HG03280 (cell line): ENCODE data around the gene RAB40C.

Experiments
- ATAC-seq: cut with Tn5 transposase; IDR thresholded peaks from one replicate; pipeline ENCODE4 v1.9.1; 2021; ENCODE audit warnings: mild to moderate bottlenecking, moderate library complexity; ENCODE audit not compliant: unreplicated experiment

RAB40C gene

DNA sequence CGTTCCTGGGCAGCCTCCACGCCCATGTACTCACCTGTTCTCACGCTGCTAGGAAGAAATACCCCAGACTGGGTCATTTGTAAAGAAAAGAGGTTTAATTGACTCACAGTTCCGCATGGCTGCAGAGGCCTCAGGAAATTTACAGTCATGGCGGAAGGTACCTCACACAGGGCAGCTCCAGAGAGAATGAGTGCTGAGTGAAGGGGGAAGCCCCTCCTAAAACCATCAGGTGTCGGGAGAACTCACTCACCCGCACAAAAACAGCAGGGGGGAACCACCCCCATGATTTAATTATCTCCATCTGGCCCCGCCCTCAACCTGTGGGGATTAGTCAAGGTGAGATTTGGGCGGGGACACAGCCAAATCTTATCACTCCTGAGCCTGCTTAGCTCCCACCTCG lies 18.2 kb downstream of the RAB40C start:
- ATAC-seq: no peak

DNA sequence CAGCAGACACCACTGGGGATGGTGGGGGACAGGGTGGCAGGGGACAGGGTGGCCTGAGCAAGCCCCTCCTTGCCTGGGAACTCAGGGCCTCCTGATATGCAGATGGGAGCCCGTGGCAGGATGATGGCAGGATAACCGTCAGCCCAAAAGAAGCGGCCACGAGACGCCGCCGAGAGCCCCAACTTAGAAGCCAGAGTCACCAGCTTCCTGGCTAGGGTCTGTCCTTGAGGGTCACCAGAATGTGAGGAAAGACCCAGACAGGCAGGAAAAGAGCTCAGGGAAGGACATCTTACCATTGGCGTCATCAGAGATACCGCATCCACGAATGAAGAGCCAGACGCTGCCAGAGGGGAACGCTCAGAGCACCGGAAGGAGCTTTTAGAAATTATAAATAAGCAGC lies 19.4 kb downstream of the RAB40C start:
- ATAC-seq: no peak

DNA sequence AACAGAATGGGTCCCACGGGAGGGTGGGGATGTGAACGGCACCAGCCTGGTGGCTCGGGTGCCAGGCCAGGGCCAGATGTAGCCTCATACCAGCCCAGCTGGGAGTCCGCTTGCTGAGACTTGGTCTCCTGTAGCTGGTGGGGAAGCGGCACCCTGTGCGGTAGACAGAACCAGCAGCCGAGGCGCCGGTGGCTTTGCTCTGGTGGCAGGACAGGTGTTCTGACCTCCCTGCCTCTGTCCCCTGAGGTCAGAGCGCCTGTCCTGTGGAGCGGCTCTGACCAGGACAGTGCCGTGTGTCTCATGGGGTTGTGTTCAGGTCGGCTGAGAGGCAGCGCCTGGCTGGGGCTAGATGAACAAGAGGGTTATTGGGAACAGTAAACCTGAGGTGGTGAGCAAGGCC lies 20.1 kb downstream of the RAB40C start:
- ATAC-seq: no peak

DNA sequence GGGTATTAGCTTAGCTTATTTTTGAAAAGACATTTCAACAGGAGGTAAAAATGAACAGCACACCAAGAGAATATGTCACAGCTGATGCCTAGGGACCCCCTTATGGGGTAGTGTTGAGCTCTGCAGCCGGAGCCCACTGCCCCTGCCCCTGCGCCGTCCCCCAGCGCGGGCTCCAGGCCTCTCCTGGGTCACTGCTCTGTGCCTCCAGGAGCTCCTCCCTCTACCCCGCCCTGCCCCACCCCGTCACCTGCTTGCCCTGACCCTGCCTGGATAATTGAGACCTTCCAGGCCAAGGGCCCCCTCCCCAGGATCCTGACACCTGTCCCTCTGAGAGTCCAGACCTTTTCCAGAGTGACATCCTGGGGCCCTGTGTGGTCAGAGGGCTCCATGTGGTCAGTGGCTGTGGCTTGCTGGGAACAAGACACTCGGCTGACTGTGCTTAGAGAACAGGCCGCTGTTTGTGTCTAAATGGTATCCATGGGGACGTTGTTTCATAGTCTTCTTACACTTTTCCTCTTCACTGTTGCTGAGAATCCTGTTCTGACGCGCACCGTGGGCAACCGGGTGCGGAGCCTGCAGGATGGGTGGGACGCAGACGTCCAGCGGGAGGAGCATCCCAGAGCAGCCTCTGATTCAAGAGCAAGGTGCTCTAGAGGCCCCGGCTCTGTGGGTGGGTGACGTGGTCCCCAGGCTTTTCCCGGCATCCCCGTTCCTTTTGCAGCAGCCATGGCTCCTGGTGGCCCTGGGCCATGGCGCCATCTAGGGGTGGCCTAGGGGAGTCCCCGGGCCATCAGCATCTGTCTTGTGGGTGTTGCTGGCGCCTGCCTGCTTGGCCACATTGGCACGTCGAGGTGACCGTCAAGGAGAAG lies 20.9 kb downstream of the RAB40C start:
- ATAC-seq: no peak

DNA sequence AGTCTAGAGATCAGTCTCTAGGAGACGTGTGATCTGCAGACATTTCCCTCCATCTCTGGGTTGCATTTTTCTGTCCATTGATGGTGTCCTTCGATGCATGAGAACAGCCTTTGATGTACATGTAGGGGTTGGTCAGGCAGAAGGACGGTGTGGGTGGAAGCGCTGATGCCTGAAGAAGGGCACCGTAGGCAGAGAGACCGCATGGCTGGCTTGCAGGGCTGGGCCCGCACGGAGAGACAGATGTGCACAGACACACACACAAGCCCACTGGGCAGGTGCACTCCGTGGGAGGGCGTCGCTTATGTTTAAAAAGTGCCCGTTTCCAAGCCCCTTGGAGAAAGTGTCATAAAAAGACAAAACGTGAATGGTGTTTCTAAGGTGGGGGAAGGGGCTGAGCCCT lies 25.3 kb downstream of the RAB40C start:
- no peak for ATAC-seq

DNA sequence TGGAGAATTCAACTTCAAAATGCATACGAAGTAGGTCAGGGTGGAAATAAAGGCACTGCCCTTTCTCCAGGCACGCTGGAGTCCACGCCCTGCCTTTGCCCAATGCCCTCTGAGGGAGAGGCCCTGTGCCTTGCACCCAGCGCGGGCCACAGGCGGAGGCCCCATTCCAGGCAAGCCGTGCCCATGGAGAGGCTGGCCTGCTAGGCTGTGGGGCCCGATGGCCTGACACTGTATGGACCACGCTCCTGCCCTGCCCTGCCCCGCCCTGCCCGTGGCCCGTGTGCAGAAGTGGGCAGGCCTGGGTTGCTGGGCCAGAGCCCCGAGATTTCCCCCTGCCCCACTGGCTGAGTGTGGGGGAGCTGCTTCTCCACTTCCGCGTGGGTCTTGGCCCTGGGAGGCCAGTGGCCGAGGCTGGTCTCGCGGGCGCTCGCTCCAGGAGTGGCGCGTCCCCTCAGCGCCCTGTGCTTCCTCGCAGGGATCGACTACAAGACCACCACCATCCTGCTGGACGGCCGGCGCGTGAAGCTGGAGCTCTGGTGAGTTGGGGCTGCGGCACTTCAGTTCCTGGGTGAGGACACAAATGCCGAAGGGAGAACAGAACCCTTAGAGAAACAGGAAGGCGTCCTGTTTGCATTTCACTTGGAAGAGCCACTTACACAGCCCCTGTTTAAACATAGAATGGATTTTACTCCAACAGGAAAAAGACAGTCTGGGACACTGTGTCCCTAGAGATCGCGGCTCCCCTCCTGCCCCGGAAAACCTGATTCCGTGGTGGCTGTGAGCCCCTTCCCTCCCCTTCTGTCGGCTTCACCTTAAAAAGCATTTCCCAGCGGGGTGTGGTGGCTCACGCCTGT lies 27.1 kb downstream of the RAB40C start:
- ATAC-seq: no peak

DNA sequence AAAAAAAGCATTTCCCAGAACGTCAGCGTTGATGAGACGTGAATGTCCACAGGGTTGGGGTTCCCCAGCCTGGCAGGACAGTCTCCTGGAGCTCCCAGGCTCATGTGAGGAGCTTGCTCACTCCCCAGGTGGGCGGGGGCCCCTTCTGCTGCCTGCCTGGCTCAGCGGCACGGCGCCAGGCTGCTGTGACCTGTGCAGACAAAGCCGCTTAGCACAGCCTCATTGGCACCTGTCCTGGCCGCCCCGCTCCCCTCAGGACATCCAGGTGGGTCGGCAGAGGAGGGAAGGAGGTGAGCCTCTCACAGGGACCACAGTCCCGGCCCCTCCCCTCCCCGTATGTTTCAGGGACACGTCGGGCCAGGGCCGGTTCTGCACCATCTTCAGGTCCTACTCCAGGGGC lies 28.0 kb downstream of the RAB40C start:
- no peak for ATAC-seq

DNA sequence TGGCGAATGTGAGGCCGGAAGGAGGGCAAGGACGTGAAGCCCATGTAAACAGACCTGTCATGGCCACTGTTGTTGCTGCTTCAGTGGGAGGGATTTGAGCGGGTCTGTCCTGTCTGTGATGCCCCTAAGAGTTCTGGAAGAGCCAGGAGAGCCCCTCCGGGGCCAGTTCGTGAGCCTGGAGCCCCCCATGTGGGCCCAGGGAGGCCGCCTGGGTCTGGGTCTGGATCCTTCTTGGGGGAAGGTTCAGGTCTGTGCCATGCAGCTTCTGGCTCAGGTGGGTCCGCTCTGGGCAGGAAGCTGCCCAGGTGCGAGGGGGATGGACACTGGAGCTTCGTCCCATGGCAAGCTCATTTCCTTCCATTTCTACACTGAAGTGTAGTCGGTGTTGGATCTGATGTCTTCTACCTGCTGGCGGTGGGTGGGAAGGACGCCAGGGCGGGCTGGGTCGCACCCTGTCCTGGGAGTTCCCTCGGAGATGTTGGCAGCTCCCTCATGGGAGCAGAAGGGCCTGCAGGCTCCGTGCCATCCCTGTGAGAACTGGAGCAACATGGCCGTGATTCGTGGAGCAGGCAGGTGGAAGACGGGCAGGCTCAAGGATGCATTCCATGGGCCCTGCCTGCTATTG lies 29.7 kb downstream of the RAB40C start:
- ATAC-seq: no peak

DNA sequence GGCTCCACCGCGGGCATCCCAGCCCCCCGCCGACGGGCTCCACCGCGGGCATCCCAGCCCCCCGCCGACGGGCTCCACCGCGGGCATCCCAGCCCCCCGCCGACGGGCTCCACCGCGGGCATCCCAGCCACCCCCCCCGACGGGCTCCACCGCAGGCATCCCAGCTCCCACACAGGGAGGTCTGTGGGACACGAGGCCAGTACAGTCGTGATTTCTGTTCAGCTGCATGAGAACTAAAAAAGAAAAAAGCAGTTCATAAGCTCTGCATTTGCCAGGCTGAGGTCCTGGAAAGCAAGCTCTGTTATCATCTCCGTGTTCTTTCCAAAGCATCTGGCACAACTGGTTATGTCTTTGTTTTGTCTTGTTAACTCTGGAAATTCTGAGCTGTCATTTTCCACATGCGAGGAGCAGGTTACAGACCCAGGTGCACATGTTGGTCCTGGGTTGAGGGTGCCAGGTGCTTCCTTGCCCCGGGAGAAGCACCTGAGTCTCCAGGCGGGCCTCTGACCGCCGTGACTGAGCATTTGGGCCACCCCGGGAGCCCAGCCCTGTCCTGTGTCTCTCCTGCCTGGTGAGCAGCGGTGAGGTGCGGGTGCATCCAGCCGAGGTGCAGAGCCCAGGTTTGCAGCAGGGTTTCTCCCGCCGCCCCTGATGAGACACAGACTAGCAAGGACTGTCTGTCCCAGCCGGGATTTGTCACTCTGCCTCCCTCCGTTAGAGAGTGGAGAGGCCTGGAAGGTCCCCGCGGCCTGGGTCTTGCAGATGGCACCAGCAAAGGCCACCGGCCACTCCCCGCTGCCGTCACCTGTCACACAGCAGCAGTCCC lies 31.0 kb downstream of the RAB40C start:
- ATAC-seq: no peak

DNA sequence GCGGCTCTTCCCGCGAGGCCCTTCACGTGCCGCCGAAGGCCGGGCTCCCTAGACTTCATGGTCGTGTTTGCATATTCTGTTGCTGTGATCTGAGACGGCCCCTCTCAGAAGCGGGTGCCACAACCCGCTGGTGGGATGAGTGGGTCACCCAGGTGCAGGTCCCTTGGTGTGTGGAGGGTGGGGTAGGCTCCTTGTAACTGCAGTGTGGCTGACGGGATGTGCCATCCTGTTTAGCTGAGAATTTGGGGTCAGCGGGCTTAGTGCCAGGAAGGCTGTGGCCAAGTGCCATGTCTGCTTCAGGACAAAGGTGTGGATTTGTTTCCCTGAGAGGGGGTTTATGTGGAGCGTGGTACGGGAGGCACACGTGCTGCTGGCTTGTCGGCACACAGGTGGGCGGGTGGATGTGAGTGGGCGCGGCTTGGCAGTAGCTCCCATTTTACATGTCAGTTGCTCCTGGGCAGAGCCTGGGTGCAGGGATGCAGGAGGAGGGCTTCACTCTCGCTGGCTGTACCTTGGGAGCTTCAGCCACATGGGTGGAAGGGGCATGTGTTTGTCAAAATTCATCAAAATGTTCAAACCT lies 31.8 kb downstream of the RAB40C start:
- ATAC-seq: no peak

DNA sequence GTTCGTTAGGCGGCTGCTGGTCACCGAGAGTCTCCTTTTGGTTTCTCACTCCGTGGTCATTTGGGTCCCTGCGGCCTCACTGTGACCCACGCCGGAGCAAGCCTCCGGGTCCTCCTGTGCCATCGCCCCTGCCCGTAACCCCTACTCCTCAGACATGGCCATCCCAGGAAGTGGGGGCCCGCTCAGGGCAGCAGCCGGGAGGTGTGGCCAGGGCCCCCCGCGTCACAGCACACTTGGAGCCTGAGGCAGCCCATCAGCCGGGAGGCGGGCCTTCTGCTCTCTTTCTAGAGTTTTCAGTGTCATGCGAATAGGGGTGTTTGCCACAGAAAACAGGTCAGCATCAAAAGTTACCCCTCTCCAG lies 33.0 kb downstream of the RAB40C start:
- no peak for ATAC-seq

DNA sequence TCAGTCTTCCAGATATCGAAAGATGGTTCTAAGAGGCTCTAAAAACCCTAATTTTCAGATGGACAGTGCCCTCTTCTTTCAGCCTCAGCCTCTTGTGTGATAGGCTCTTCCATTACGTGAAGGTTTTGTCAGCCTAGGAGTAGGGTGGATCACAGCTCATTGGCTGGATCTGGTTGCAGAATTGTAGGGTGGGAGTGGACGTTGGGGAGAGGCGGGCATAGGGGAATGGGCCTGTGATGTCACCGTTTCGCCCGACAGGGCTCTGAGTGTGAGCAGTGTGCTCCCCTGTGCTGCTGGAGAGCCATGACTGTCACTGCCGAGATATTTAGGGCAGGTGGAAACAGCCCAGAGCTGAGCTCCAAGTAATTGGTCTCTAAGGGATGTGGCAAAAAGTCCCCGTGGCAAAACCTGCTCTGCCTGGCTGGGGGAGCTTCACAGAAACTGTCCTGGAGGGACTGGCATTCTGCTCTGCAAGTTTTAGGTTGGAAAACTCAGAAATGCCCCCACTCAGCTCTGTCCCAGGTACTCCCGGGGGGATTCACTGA lies 34.7 kb downstream of the RAB40C start:
- no peak for ATAC-seq

DNA sequence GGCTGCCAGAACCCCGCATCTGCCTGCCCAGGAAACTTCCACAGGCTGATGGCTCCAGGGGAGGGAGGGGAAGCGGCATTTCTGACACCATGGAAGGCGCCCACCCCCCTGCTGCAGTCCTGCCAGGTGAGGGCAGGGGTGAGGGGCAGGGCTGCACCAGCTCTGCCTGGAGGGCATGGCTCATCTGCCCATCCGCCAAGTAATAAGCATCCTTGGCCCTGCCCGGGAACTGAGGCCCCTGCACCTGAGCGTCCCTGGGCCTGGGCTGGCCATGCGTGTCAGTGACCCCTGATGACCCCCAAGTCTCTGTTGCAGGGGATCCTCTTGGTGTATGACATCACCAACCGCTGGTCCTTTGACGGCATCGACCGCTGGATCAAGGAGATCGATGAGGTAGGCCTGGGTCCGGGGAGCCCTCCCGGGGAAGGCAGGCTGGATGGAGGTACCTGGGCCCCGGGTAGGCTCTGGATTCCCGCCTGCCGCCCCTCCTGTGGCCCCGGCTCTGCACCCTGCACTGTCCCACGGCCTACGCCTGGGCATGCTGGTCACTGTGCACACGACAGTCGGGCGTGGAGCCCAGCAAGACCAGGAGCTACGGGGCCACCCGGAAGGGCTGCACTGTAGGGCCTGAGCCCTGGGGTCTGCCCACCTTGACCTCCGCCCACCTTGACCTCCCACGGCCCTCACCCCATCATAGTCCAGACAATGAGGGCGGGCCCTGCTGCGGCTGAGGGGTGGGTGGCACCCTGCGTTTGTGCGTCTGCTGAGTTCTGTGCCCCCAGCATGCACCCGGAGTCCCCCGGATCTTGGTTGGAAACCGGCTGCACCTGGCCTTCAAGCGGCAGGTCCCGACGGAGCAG lies 35.5 kb downstream of the RAB40C start:
- ATAC-seq: no peak

DNA sequence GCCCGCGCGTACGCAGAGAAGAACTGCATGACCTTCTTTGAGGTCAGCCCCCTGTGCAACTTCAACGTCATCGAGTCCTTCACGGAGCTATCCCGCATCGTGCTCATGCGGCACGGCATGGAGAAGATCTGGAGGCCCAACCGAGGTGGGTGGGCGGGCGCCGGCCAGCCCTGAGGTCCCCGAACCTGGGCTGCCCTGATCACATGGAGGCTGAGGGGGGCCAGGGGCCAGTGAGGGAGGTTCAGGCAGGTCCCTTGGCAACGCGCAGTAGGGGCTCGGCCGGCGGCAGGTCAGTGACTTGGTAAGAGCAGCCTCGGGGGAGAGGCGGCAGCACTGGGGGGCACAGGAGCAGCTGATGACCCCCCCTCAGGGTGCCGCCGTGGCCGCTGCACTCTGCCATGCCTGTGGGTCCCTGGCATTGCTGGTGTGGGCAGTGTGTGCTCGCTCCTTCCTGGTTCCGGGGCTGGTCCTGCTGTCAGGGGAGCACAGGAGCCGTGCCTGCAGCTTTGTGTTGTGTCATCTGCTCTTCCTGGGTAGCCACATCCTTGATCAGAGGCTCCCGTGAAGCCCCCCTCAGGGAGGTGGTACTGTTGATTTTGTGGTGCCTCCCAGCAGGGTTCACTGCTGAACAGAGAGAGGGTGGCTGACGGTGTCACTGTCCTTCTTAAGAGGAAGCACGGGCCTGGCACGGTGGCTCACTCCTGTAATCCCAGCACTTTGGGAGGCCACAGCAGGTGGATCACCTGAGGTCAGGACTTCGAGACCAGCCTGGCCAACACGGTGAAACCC lies 36.3 kb downstream of the RAB40C start:
- ATAC-seq: no peak

DNA sequence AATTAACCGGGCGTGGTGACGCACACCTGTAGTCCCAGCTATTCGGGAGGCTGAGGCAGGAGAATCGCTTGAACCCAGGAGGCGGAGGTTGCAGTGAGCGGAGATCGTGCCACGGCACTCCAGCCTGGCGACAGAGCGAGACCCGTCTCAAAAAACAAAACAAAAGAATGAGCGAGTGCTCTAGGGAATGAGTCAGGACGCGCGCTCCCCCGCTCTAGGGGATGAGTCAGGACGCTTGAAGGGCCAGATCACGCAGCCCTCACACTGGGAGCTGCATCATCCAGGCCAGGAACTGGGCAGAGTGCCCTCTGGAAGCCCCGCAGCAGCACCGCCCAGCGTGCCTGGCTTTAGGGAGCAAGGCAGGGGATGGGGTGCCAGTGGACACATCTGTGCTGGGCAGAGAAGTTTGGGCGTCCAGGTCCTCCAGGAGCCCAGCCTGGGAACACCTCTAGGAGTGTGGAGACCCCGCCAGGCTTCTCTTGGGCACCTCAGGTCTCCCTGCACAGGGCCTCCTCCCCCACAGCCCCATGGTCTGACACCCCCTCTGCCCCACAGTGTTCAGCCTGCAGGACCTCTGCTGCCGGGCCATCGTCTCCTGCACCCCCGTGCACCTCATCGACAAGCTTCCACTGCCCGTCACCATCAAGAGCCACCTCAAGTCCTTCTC lies 37.1 kb downstream of the RAB40C start:
- ATAC-seq: no peak

DNA sequence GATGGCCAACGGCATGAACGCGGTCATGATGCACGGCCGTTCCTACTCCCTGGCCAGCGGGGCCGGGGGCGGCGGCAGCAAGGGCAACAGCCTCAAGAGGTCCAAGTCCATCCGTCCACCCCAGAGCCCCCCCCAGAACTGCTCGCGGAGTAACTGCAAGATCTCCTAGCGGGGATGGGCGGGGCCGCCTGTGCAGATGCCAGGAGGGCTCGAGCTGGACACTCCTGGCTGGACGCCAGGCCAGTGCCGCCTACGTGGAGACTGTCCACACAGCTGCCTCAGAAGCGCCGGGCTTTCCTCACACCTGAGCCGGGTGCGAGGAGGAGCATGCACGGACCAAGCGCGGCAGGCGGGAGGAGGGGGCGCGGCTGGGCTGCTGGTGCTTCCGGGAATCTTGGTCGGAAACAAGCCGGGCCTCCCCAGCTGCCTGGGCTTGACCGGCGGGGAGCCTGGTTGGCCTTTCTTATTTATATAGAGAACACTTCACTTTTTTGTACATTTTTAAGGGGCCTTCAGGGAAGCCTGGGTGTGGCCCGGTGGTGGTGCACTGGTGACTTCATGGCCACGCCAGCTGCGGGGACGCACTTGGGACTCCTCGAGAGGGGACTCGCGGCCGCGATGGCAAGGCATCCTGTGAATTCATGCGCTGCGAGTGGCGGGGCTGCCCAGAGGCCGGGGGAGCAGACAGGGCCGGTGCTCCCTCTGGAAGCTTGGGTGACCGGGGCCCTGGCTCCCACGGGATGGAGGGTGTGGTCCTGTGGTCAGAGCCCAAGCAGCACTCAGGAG lies 37.8 kb downstream of the RAB40C start:
- no peak for ATAC-seq
